GM18861 (cell line): ENCODE results near the gene RNASE1.
"Not testable (repeated sequence)": the region's sequence is repeated elsewhere in the genome, so short reads cannot be mapped to it uniquely, and the experiment has no call there.

ENCODE experiments used
- ATAC-seq: cut with Tn5 transposase; IDR thresholded peaks from one replicate; pipeline ENCODE4 v1.9.1; 2021; ENCODE audit not compliant: unreplicated experiment

Gene RNASE1

DNA sequence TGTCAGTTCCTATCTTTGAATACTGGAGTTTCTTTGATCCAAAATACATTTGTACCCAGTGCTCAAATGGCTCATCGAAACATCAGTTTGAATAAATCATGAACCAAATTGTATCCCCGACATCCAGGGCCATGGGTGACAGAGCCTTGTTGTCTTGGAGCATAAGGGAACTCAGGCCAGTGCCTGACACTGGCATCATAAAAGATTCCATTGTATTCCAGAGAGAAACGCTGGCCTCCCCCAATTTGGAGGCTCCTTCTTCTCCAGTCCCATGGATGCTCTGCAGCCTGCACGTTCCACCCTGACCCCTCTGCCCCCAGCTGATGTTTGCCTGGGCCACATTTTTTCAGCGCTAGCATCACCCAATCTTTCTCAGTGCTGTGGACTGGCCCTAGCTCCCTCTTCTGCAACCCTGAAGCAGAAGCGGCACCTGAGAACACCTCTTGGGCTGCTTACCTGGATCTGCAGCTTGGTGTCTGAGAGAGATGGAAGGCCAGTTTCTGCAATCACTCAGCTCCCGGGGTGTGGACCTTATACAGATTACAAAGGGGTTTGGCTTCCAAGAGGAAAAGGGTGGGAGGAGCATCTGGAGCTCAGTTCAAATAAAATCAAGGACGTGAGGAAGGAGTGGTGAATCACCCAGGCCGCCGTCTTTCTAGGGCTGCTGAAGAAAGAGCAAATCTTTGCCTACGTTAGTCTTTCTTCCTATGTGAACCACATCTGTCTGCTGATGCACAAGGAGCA, at the start of gene RNASE1:
Gene RNASE1 (minus strand): TSS at position 504 of the 744 bp plus-strand sequence. CDS start 776 bp downstream, outside the sequence.
- ATAC-seq, result no peak

DNA sequence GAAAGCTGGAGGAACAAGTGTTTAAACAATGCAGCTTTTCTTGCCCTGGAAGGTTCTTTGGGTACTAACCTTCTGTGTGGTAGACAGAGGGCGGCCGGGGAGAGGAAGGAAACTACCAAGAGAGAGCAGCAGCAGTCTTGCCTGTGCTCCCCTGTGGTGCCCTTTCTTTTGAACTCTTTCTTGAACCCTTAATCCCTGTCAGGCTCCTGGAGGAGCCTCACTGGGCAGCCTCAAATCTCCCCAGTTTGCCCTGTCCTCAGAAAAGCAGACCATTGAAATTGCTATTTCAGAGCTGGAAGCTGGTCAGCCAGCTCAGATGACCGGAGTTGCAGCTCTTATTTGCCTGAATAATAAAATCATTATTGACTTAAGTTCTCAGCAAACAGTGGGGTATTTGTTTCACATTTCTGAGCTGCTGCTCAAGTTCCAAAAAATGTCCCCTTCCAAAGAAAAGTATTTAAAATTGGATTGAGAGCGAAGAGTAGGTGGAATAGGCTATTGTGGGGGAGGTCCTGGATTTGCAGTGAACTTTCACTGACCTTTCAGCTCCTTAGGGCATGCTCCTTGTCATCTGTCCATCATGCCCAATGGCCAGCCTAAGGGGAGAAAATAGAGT, 46.4 kb upstream of the RNASE1 start:
- ATAC-seq, result no peak

DNA sequence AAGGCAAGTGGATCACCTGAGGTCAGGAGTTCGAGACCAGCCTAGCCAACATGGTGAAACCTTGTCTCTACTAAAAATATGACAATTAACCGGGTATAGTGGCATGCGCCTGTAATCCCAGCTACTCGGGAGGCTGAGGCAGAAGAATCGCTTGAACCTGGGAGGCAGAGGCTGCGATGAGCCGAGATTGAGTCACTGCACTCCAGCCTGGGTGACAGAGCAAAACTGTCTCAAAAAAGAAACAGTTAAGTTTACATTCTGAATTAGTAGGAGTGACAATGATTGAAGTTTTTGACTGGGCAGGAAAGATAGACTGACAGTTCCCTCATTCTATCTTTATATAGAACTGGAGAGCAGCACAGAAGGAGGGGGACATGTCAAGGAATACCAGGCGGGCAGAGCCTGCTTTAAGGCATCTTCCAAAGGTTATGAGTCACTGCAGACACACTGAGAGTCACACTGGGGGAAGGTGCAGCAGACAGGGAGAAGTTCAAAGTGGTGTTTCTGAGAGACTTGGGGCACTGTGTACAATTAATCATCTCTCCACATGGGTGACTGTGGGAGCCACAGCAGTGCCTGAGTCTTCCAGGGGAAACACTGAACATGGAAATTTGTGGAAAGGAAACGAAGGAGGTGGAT, 45.8 kb upstream of the RNASE1 start:
- no peak for ATAC-seq

DNA sequence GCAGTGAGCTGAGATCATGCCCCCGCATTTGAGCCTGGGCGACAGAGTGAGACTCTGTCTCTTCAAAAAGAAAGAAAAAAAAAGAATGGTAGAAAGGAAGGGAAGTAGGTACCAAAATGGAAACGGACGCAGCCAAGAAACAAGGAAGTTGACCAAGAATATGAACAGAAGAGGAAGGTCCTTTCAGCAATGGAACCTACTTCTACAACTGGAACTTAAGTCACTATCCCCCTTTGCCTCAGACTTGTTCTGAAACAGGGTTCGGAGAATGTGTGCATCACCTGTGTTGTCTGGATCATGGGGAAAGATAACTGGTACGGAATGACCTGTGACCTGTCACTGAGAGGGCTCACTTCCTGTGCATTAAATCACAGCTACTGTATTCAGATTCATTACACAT, 43.9 kb upstream of the RNASE1 start:
- no peak for ATAC-seq

DNA sequence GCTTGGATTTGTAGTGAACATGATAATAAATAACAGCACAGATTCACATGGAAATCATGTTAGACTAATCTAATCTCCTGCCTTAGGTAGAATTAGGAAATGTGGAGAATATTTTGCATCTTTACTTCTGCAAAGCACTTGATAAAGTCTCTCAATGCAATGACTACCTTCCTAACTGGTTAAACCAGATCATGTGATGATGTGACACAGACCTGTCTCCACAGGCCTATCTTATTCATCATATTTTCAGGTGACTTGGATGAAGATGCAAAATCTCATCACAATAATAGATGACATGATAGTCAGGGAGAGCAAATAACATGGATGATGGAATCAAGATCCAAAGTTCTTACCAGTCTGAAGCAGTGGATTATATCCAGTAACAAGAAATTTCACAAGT, 38.5 kb upstream of the RNASE1 start:
- ATAC-seq, result no peak

DNA sequence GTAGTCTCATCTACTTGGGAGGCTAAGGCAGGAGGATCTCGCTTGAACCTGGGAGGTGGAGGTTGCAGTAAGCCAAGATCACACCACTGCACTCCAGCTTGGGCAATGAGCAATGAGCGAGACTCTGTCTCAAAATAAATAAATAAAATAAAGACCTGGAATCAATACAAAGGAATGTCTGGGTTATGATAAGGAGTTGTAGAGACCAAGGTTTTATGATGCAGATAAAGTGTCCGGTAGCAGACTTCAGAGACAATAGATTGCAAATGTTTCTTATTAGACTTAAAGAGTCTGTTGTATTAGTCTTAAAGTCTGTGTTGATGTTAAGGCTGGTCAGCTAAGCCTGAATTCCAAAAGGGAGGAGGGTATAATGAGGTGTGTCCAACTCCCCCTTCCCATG, 35.2 kb upstream of the RNASE1 start:
- ATAC-seq, result no peak

DNA sequence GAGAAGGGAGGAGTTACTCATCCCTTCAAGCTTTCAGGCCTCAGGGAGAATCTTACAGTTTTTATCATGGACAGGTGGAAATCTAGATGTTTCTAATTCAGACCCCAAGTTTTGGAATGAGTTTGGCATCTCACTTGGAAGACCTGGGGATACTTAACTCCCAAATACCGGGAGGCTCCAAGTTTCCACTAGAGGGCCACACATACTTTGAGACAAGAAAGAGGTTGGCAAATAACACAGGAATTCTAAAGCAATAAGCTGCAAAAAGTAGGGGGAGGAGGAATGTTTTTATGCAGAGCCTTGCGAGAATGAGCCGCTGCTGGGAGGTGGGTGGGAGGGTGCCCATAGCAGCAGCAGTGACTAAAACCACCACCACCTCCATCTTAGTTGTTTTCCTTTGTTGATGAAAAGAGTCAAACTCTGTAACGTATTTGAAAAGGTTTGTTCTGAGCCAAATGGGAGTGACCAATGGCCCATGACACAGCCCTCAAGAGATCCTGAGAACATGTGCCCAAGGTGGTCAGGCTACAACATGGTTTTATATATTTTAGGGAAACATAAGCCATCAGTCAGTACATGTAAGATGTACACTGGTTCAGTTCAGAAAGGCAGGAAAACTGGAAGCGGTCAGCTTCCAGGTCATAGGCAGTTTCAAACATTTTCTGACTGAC, 34.2 kb upstream of the RNASE1 start:
- no peak for ATAC-seq

DNA sequence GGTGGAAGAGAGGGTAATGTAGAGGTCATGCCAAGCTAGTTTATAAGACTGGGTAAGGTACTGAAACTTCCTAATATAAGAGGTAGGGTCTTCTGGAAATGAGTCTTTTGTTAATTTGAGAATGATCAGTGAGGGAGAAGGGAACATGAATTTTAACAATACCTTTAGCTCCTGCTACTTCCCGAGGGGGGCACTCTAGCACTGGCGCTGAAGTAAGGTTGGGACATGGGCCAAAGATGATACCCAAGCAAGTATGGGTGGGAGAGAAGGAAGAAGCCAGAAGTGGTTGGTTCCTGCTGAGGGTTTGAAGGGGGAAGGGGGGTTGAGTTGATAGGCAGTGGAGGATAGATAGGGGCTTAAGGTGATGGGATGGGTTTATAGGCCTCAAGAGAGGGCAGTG, 32.3 kb upstream of the RNASE1 start:
- no peak for ATAC-seq

DNA sequence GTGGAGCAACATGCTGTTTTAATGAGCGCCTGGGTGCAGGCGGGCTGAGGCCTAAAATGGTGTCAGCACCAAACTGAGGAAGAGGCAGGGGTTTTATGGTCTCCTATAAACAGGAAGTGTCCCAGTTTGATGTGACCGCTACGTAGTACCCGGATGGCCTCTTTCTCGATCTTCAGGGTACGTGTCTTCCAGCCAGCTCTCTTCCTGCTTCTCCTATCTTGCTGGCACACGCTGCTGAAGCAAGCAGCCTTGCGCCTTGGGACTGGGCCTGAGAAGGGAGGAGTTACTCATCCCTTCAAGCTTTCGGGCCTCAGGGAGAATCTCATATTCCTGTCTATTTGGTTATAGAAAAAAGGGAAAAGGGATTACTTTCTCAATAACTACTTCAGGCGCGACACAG, 28.2 kb upstream of the RNASE1 start:
- no peak for ATAC-seq

DNA sequence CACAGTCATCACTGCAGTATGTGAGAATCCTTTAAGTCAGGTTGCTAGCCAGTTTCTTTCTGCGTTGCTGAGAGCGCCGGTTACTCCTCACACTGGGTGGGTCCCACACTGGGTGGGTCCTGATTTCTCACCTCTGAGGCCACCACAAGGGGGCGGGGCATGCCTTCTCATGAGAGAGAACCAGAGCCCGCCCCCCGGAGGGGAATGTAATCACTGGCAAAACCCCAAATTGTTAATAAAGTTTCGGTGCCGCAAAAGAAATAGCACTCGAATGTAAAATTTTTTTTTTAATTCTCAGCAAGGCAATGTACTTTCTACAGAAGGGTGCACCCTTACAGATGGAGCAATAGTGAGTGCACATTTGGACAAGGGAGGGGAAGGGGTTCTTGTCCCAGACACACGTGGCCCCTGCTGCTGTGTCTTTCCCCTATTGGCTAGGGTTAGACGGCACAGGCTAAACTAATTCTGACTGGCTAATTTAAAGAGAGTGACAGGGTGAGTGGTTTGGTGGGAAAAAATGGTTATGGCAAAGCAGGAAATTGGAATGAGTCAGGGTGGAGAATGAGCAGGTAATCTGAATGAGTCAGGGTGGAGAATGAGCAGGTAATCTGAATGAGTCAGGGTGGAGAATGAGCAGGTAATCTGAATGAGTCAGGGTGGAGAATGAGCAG, 25.5 kb upstream of the RNASE1 start:
- ATAC-seq, result not testable (repeated sequence)

DNA sequence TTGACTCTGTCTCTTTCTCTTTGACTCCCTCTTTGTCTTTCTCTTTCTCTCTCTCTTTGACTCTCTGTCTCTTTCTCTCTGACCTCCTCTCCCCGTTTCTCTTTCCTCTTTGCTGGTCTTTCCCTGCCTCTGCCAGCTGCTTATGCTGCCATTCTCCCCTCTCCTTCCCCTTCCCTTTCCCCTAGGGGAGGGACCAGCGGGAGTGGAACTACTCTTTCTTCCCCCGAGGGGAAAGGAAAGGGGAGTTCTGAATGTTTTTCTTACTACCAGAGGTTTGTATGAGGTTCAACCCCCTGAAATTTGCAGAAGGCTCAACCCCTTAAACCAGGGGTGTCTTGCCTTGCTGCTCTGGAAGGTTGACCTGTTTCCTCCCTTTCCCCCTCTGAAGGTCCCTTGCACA, 24.7 kb upstream of the RNASE1 start:
- ATAC-seq, result no peak

DNA sequence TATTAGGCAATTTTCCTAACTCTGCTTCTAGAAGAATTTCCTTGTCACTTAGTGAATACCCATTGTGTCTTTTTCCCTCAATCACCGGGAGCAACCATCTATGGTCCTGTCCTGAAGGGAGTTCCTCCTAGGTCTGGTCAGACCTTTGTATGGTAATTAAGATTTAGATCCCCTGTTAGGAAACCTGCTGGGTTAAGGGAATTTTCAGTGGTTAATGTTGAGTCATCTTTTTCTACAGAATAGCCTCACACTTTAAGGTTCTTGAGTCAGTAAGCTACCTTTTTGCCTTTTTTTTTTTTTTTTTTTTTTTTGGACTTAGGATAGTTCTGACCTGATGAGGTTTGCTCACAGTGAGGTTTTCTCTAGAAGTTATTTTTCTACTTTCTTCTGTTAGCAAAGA, 24.0 kb upstream of the RNASE1 start:
- not testable (repeated sequence) for ATAC-seq

DNA sequence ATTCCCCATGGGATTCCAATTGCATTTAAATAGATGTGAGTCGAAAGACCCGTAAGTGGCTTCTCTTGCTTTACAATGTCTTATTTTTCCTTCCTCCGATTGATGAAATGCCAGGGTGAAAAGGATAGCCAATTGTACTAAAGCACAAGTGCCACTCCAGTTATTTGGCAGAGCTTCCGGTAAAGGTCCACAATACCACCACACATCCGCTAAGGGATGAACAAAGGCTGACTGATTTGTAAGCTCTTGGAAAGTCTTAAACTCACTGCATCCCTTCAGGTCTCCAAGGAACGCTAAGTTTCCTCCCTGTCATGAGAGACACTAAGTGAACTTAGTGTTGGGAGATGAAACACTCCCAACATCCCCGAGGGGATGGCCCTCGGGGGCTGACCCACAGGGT, 21.2 kb upstream of the RNASE1 start:
- no peak for ATAC-seq

DNA sequence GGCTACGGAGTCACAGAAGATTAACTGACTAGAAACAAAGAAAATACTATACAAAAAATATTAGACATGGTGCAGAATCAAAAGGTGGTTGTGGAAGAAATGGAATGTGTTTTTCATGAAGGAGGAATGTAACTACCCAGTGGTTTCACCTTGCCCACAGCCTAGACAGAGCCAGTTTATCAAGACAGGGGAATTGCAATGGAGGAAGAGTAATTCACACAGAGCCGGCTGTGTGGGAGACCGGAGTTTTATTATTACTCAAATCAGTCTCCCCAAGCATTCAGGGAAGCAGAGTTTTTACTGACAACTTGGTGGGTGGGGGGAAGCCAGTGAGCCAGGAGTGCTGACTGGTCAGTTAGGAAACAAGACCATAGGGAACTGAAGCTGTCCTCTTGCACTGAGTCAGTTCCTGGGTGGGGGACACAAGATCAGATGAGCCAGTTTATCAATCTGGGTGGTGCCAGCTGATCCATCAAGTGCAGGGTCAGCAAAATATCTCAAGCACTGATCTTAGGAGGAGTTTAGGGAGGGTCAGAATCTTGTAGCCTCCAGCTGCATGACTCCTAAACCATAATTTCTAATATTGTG, 19.0 kb upstream of the RNASE1 start:
- ATAC-seq, result not testable (repeated sequence)

DNA sequence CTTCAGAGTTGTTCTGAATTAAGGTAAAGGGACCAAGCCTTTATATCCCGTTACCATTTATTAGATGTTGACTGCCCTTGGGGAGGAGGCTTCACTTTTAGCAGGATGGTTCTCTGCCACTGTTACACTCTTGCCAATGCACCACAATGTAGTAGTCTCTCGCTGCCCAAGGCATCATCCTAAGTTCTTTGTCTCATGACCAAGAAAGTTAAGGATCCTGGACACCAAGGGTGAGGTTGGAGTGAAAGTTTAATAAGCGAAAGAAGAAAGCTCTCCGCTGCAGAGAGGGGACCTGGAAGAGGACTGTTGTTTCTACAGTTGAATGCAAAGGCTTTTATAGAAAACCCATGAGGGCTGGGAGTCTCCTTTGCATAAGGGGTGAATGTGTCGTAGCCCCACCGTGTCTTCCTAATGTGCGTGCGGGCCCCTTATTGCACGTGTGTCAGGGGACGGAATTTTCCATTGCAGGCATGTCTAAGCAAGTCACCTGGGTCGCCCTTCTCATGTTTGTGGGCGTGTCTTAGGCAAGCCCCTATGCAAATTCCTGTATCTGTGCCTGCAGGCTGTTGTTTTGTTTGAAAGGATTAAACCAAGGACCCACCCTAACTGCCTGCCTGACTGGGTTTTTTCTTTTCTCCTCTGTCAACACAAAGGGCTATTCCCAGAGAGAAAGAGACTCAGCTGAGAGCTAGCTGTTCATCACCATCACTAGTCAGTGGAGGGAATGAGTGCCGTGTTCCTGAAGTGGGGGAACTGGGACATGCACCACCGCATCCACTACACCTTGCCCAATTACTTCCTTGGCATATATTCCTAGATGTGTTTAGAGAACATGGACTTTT, 17.6 kb upstream of the RNASE1 start:
- ATAC-seq, result no peak

DNA sequence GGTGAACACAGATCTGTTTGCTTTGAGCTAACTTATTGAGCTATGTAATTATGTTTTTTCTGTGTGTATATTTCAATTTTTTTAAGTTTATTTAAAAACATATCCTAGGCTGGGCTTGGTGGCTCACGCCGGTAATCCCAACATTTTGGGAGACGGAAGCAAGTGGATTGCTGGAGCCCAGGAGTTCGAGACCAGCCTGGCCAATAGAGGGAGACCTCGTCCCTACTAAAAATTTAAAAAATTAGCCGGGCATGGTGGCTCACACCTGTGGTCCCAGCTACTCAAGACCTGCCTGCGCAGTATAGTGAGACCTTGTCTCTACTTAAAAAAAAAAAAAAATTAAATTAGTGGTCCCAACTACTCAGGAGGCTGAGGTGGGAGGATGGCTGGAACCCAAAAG, 16.2 kb upstream of the RNASE1 start:
- ATAC-seq, result no peak

DNA sequence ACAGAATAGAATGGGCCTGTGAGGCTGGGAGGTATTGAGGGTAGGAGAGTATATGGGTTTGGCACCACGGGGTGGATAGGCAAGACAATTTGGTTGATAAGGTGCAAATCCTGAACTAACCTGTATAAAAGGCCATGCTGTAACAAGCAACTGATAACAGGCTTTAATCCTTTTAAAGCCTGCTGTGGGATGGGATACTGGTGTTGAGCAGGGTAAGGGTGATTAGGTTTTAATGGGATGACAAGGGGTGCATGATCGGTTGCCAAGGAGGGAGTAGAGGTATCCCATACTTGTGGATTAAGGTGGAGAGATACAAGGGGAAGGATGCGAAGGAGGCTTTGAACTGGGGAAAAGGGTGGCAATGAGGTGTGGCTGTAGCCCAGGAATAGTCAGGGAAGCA, 13.3 kb upstream of the RNASE1 start:
- ATAC-seq, result not testable (repeated sequence)

DNA sequence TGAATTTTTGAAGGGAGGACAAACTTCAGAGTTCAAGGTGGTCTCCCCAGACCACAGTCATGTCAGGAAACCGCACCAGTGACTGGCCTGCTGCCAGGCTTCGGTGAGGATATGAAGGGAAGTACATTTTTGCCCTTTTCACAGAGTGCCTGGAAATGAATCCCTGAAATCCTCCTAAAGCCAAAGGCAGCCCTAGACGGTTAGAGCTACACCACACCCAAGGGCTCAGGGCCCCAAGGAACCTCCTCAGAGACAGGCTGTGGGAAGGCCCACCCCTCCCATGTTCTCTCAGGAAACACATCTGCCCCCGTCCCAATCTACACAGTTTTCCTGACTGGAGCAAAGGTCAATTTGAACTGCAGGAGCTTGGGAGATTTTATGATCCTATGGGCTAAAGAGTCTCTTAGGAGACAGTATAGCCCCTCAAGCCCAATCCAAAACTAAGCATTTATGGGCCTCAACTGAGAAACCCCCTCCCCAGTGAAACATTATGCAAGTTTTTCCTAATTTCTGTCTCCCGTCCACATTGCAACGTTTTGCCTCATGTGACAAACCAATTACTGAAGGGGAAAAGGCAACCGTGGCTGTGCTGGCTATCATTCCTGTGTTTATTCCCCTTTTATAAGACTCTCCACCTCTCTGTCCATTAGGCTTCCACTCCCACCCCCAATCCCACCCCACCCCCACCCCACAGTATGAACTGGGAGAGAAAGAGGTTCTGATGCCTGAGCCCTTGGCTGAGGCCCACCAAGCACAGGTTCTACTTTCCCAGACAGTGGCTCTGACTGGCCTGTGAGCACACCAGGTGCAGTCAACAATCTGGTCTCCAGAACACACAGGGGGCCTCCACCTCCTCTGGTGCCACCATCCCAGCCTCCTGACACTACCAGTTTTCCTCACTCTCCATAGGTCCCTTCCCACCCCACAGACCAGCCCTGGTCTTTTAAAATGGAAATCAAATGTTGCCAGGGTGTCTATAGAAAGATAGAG, 9.6 kb upstream of the RNASE1 start:
- no peak for ATAC-seq

DNA sequence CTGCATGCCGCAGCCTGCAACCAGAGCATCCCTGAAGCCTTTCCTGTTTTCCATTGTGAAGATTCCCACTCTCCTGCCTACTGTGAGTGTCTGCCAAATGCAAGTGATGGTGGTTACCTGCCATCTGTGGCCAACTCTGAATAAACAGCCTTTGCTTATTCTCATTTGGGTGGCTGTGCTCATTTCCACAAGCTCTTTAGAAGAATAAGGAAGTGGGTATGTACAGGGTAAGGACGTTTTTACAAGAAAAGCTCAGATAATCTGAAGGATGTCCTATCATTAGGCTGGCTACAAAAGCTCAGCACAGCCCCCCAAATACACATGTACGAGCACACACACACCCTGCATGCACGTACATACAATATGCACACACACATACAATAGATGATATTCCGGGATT, 7.3 kb upstream of the RNASE1 start:
- no peak for ATAC-seq
